Adrenal gland (tissue), 5 donors: ENCODE measurements around the gene LAYN.

Source experiments
- CTCF ChIP-seq, 6 experiments: fragments of 450-650 bp in 4 of 6; fragments of 200-600 bp in 2 of 6; sonication (generic) in 1 of 6; IDR thresholded peaks; 1 replicate in 5 of 6; 2 replicates in 1 of 6; pipeline versions ENCODE4 v1.5.1 to v1.8.0; 2016 to 2021; ENCODE audit warnings: antibody characterized with exemption in 6 of 6, mild to moderate bottlenecking in 2 of 6, moderate library complexity in 1 of 6
- POLR2A ChIP-seq, 2 donors: fragments of 450-650 bp; IDR thresholded peaks; one replicate each; pipeline ENCODE4 v1.6.1; 2017; ENCODE audit warnings: antibody characterized with exemption in 2 of 2, mild to moderate bottlenecking in 2 of 2, moderate library complexity in 1 of 2
- donor health status: DM: no; HTN: no; CAD: no.

- no peak for TF ChIP-seq CTCF (IDR thresholded peaks at IDR 0.05)
- no peak for TF ChIP-seq POLR2A (IDR thresholded peaks at IDR 0.05)
Observed at GRCh38 chr11:111502611-111503010, 37.9 kb upstream of the LAYN start.
